Subcutaneous abdominal adipose tissue (tissue), 5 donors: ENCODE data around the gene TBX5.

Experiments used
- H3K27ac ChIP-seq: one replicate; pipeline ENCODE4 v1.7.0; 2013; ENCODE audit warnings: low read depth, mild to moderate bottlenecking, inconsistent platforms, low read length, moderate library complexity
- H3K27me3 ChIP-seq, 5 donors: one replicate each; pipeline ENCODE4 v1.7.0; 2013; ENCODE audit warnings: low read length in 5 of 5, inconsistent platforms in 1 of 5; ENCODE audit not compliant: control insufficient read depth in 5 of 5, insufficient read depth in 4 of 5
- H3K36me3 ChIP-seq, 5 donors: one replicate each; pipeline ENCODE4 v1.7.0; 2013; ENCODE audit warnings: low read length in 5 of 5; ENCODE audit not compliant: control insufficient read depth in 5 of 5, insufficient read depth in 5 of 5
- H3K4me1 ChIP-seq, 5 donors: one replicate each; pipeline ENCODE4 v1.7.0; 2013; ENCODE audit warnings: low read length in 5 of 5, mild to moderate bottlenecking in 3 of 5, moderate library complexity in 1 of 5; ENCODE audit not compliant: control insufficient read depth in 5 of 5, insufficient read depth in 5 of 5
- H3K4me3 ChIP-seq, 5 donors: one replicate each; pipeline ENCODE4 v1.7.0; 2013; ENCODE audit warnings: low read length in 5 of 5, low read depth in 1 of 5
- H3K9ac ChIP-seq, 5 donors: one replicate each; pipeline ENCODE4 v1.7.0; 2013; ENCODE audit warnings: low read length in 5 of 5, mild to moderate bottlenecking in 4 of 5, moderate library complexity in 3 of 5
- H3K9me3 ChIP-seq, 5 donors: one replicate each; pipeline ENCODE4 v1.7.0; 2013; ENCODE audit warnings: low read length in 5 of 5; ENCODE audit not compliant: control insufficient read depth in 5 of 5
- donor health status: healthy.
- donor health status: healthy.
- donor health status: healthy.
- donor health status: healthy.
- donor health status: healthy.

The TBX5 gene

DNA sequence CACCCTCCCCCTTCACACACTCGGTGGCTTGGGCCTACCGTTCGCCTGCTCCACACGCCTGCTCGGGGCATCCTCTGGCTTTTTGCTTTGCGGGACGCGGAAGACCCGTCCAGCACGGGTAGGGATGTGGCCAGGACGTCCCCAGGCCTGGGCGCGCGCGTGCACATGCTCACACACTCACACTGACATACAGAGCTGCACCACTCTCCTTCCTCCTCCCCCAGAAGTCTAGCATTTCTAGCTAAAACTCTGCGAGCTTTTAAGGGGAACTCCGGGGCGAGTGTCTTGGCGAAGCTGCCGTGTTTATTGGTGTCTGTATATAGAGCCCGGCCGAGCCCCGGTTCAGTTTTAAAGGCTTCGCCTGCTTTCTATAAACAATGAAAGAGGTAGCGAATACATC, 5.0 kb downstream of the TBX5 start:
- Histone ChIP-seq H3K36me3 (peaks cover 0 to 5% (median 0%) of the 10 kb centered on the region in 5 donors), H3K9me3 (no peaks in the 10 kb centered on the region), H3K4me3 (peak overlapping the region in 2 of 5 donors; percentile 2 to 17), H3K27me3 (peaks cover 40 to 72% (median 56%) of the 10 kb centered on the region in 5 donors), H3K4me1 (peaks cover 0 to 16% (median 10%) of the 10 kb centered on the region in 5 donors), H3K9ac (no peak overlapping the region), H3K27ac (no peak overlapping the region)

DNA sequence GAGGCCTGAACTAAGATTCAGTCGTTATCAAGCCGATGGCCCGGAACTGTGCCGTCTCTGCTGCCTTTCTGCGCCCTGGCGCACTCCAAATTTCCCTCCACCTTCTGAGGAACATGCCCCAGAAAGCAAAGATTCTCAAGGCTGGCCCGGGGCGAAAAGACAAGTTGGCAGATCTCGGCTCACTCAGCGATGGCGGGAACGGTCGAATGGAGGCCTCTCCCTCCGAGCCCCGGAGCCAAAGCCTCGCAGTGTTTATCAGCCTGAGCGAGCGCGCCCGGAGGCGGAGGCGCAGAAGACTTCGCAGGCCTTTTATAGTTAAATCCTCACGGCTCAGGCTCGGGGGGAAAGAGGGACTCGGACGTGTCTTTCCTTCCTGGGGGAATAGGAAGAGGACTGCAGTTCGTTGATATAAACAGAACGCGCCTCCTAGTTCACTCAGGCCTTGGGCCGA, 5.6 kb downstream of the TBX5 start:
- Histone ChIP-seq H3K4me1 (peaks cover 0 to 11% (median 5%) of the 10 kb centered on the region in 5 donors), H3K27ac (no peak overlapping the region), H3K9me3 (no peaks in the 10 kb centered on the region), H3K4me3 (peak overlapping the region in 1 of 5 donors; percentile 2), H3K27me3 (peaks cover 39 to 68% (median 56%) of the 10 kb centered on the region in 5 donors), H3K9ac (no peak overlapping the region), H3K36me3 (peaks cover 0 to 5% (median 0%) of the 10 kb centered on the region in 5 donors)

DNA sequence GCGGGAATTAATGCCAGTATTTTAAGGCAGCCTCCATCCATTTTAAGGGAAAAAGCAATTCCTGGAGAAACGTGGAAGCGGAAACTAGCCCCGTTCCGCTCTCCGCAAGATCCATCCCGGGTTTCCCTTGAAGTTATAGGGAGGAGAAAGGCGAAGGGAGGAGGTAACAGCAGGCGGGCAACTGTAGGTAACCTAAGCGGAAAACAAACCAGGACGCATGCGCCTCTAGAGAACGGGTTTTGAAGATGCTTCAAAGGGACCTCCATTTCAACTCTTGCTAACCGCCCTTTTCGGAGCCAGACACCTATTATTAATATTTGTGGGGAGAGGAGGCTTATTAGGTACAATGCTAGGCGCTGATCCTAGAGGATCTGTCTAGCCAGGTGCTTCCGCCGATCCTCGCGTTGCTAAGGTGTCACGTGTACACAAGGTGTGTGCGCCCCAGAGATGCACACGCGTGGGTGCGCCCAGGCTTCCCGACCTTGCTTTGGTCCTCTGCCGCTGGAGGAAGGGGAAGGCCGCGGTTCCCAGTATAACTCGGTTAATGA, 6.2 kb downstream of the TBX5 start:
- Histone ChIP-seq H3K27me3 (peaks cover 35 to 64% (median 51%) of the 10 kb centered on the region in 5 donors), H3K36me3 (peaks cover 0 to 5% (median 0%) of the 10 kb centered on the region in 5 donors), H3K27ac (no peak overlapping the region), H3K4me1 (peaks cover 0 to 6% (median 4%) of the 10 kb centered on the region in 5 donors), H3K9me3 (no peaks in the 10 kb centered on the region), H3K9ac (no peak overlapping the region), H3K4me3 (peak overlapping the region in 1 of 5 donors; percentile 9)

DNA sequence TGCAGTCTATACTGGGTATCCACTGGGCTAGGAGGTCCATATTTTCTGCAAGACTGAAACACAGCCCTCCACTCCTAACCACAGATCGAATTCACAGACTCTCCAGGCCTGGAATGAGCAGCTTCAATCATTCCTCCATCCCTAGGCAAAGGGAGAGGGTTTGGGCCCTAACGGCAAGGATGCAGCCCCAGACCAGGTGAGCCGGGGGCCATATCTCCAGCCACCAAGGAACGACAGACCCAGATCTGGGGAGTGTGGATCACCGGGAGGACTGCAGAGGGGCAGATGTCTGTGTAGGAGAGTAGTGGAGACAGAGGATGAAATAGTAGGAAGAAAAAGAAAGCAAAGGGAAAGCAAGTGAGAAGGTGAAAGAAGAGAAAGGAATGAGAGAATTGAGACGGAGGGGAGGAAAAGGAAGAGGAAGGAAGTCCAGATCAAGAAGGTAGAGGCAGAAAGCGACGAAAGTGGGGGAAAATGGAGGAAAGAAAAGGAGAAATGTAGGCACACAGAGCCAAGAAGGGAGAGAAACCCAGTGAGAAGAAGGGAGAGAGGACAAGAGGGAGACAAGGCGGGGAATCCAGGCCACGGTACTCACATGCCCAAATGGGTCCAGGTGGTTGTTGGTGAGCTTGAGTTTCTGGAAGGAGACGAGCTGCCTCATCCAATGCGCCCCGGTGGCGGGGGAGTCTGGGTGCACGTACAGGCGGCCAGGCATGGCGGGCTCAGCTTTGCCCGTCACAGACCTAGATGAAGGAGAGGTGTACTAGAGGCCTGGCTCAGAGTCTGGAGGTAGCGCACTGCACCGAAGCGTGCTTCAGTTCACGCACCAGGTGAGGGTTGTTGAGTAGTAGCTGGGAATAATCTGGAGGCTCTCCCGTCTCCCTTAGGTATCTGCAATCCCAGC, 7.7 kb downstream of the TBX5 start:
- H3K27me3 ChIP-seq, result peaks cover 24 to 57% (median 47%) of the 10 kb centered on the region in 5 donors
- H3K9me3 ChIP-seq, result no peaks in the 10 kb centered on the region
- H3K36me3 ChIP-seq, result peaks cover 0 to 7% (median 0%) of the 10 kb centered on the region in 5 donors
- H3K9ac ChIP-seq, result no peak overlapping the region
- H3K4me3 ChIP-seq, result no peak overlapping the region
- peaks cover 0 to 6% (median 4%) of the 10 kb centered on the region in 5 donors for H3K4me1 ChIP-seq
- no peak overlapping the region for H3K27ac ChIP-seq

DNA sequence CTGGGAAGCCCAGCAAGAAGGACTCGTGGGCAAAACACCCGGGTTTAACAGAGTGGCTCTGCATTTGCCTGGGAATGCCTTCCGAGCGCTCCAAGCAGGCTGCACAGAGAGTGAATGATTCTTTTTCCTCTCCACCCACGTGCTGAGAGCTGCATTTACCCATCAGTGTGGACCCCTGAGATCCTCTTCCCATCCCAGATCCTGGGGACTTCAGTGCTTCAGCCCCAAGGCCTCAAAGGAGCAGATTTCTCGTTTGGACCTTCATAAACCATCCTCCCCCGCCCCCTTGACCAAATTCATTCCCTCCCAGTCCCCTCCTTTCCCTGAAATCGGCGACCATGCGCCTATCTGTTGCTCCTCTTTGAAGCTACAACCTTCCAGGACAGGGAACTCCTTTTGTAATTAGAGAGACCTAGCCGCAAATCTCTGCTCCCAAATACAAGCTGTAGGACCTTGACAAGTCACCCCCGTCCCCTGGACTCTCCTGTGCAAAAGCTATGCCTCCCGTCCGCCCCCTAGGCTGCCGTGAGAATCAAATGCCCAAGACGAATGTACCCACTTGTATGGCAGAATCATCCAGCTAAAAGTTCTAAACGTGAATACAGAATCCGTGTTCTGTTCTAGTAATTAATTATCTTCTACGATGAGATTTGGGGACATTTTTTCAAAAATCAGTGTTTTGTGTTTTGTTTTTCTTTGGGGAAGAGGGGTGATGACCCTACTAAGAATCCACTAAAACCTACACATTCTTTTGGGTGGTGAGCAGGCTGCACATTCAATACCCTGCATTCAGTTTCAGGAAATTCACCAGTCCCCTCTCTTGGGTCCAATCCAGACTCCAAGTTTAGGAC, 8.8 kb downstream of the TBX5 start:
- Histone ChIP-seq H3K9ac (no peak overlapping the region), H3K9me3 (no peaks in the 10 kb centered on the region), H3K4me3 (no peak overlapping the region), H3K36me3 (peaks cover 0 to 7% (median 0%) of the 10 kb centered on the region in 5 donors), H3K27me3 (peaks cover 24 to 51% (median 47%) of the 10 kb centered on the region in 5 donors), H3K27ac (no peak overlapping the region), H3K4me1 (peaks cover 0 to 9% (median 6%) of the 10 kb centered on the region in 5 donors)

DNA sequence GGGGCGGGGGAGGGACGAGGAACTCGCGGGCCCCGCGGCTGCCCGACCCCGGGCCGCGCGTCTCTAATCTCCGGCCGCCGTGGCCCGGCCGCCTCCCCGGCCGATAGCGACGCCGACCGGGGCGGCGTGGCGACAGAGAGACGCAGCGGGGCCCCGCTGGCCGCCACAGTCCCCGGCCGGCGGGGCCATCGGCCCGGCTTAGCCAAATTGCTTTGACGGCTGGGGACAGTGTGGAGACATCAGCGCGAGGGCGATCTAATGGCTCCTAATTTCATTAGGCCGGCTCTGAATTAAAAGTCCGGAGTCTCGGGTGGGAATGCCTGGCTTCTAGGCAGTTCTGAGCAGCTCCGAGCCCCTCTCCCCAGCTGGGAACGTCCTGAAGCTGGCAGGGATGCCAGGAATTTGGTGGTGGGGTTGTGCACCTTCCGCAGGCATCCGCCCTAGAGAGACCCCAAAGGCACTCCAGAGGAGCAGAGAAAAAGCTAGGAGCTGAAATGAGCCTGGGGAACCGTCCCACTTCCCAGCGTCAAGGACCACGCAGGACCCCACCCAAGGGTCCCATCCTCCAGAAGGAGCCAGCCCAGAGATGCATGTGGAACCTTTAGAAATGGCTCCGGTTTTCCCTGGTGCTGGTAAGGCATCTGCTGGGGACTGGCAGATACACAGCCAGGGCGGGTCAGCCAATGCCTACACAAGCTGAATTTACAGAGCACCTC, 9.6 kb downstream of the TBX5 start:
- Histone ChIP-seq H3K9me3 (no peaks in the 10 kb centered on the region), H3K4me3 (no peak overlapping the region), H3K27ac (no peak overlapping the region), H3K4me1 (peaks cover 0 to 8% (median 5%) of the 10 kb centered on the region in 5 donors), H3K9ac (no peak overlapping the region), H3K27me3 (peaks cover 24 to 43% (median 42%) of the 10 kb centered on the region in 5 donors), H3K36me3 (peaks cover 0 to 7% (median 0%) of the 10 kb centered on the region in 5 donors)

DNA sequence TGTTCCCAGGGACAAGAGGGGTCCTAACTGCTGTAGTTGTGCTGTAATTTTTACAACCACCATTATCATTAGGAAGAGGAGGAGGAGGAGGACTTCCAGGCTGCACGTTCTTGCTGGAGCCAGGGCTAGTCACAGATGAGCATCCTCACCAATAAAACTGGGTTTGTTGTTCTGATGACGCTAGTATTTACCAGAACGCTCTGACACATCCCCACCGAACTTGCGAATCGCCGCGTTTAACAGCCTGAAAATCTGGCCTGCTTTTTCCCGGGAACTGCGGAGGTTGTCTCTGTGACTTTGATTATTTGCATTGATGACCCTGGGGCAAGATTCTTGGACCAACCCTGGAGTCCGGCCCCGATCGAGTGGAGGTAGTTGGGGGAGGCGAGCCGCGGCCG, 10.2 kb downstream of the TBX5 start:
- H3K9ac ChIP-seq, result no peak overlapping the region
- peaks cover 24 to 43% (median 39%) of the 10 kb centered on the region in 5 donors for H3K27me3 ChIP-seq
- no peak overlapping the region for H3K4me3 ChIP-seq
- H3K9me3 ChIP-seq, result no peaks in the 10 kb centered on the region
- peaks cover 0 to 7% (median 4%) of the 10 kb centered on the region in 5 donors for H3K4me1 ChIP-seq
- H3K27ac ChIP-seq, result no peak overlapping the region
- H3K36me3 ChIP-seq, result peaks cover 0 to 7% (median 0%) of the 10 kb centered on the region in 5 donors

DNA sequence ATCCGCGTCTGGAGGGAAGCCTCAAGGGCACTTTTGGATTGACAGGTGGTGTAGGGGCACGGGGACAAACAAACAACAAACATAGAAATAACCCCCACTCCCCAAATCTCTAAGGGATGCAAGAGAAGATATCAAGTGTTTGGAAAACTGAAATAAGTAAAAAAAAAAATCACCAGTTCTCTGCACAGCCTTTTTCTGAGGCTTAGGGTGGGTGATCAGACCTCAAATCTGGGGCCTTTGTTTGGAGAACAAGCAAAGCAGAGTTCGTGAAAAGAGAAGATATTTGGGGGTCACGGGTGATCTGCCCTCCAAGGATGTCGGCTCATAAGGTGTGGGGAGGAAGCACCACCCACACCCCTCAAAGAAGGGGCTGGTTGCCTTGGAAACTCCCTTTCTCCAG, 10.7 kb downstream of the TBX5 start:
- no peaks in the 10 kb centered on the region for H3K9me3 ChIP-seq
- H3K4me1 ChIP-seq, result peaks cover 0 to 7% (median 0%) of the 10 kb centered on the region in 5 donors
- peaks cover 0 to 7% (median 0%) of the 10 kb centered on the region in 5 donors for H3K36me3 ChIP-seq
- H3K4me3 ChIP-seq, result no peak overlapping the region
- H3K9ac ChIP-seq, result no peak overlapping the region
- H3K27me3 ChIP-seq, result peaks cover 24 to 42% (median 38%) of the 10 kb centered on the region in 5 donors
- no peak overlapping the region for H3K27ac ChIP-seq

DNA sequence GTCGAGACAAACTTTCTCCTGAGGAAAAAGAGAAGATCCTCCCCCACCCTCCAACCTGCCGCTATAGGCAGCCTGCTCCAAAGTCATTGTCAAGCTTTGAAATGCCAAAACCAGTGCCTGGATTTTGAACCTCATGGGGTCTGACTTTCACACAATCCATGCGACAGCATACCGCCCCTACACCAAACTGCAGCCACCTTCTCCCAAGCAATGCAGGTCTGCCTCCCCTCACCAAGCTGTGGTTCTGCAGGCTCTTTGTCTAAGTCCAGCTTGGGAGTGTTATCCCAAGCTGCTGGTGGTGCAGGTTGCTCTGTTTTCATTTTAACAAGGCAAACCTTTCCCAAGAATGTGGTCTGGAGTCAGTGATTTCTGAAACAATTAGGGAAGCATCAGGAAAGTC, 12.4 kb downstream of the TBX5 start:
- no peak overlapping the region for H3K4me3 ChIP-seq
- peaks cover 0 to 7% (median 0%) of the 10 kb centered on the region in 5 donors for H3K36me3 ChIP-seq
- no peak overlapping the region for H3K9ac ChIP-seq
- H3K27ac ChIP-seq, result no peak overlapping the region
- H3K4me1 ChIP-seq, result peaks cover 0 to 7% (median 0%) of the 10 kb centered on the region in 5 donors
- H3K9me3 ChIP-seq, result no peaks in the 10 kb centered on the region
- peaks cover 22 to 36% (median 24%) of the 10 kb centered on the region in 5 donors for H3K27me3 ChIP-seq
